Measurements from ENCODE around the gene TMEM232. TPM values are rescaled to one million over a fixed set of nuclear protein-coding genes. Genes with fewer than 3 reads are reported as not detected.
A peak's percentile ranks its signal among the peaks of the same experiment; 100 is the strongest.

Gene TMEM232
- total RNA-seq, 1 donor from 2014 or later: 6.9 TPM

DNA sequence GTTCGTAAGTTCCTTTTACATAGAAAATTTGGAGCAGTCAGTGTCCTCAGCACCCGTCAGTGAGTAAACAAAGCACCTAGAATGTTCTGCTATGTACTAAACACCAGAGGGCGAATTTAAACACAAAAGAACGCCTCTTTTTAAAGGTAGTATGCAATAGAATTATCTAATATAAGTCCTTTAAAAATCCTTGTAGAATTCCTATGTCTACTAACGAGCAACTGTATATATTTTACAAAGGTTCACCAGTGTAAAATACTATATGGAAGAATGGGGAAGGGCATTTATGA, 499 bp upstream of the TMEM232 start:
- DNase-seq (ENCODE audit: extremely low spot score, unreplicated experiment): no peak
- Mint-ChIP-seq H3K4me3 (peak overlapping the region; percentile 91), H3K27ac (peak overlapping the region; percentile 71)

DNA sequence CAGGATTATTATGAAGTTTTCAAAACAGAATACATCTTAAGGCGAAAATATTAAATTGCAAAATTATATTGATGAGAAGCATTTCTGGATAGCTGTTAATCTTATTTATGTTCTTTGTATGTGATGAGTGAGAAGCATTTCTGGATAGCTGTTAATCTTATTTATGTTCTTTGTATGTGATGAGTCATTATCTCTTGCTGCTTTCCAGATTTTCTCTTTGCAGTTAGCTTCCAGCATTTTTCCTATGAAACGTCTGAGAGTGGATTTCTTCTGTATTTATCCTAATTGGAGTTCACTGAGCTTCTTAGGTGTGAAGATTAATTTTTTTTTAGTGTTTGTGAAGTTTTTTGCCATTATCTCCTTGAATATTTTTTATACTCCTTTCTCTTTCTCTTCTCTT, 8.2 kb downstream of the TMEM232 start:
- no peaks in the 10 kb centered on the region for H3K27me3 Mint-ChIP-seq
- no peak overlapping the region for H3K27ac Mint-ChIP-seq
- TF ChIP-seq, protein P1, sequence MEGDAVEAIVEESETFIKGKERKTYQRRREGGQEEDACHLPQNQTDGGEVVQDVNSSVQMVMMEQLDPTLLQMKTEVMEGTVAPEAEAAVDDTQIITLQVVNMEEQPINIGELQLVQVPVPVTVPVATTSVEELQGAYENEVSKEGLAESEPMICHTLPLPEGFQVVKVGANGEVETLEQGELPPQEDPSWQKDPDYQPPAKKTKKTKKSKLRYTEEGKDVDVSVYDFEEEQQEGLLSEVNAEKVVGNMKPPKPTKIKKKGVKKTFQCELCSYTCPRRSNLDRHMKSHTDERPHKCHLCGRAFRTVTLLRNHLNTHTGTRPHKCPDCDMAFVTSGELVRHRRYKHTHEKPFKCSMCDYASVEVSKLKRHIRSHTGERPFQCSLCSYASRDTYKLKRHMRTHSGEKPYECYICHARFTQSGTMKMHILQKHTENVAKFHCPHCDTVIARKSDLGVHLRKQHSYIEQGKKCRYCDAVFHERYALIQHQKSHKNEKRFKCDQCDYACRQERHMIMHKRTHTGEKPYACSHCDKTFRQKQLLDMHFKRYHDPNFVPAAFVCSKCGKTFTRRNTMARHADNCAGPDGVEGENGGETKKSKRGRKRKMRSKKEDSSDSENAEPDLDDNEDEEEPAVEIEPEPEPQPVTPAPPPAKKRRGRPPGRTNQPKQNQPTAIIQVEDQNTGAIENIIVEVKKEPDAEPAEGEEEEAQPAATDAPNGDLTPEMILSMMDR (conservative IDR thresholded peaks at IDR 0.05): no peak
- H3K9me3 Mint-ChIP-seq: no peaks in the 10 kb centered on the region
- no peaks in the 10 kb centered on the region for H3K36me3 Mint-ChIP-seq
- no peaks in the 10 kb centered on the region for H3K4me1 Mint-ChIP-seq (ENCODE audit: unreplicated experiment)
- no peak overlapping the region for H3K4me3 Mint-ChIP-seq
- no peak for DNase-seq (ENCODE audit: extremely low spot score, unreplicated experiment)

More for the DNA sequence above, 499 bp upstream of the TMEM232 start:
- Mint-ChIP-seq H3K9me3 (no peaks in the 10 kb centered on the region), H3K36me3 (no peaks in the 10 kb centered on the region), H3K4me1 (ENCODE audit: unreplicated experiment) (no peaks in the 10 kb centered on the region), H3K27me3 (no peaks in the 10 kb centered on the region)
- TF ChIP-seq, protein P1 (conservative IDR thresholded peaks at IDR 0.05): peak; percentile 49

DNA sequence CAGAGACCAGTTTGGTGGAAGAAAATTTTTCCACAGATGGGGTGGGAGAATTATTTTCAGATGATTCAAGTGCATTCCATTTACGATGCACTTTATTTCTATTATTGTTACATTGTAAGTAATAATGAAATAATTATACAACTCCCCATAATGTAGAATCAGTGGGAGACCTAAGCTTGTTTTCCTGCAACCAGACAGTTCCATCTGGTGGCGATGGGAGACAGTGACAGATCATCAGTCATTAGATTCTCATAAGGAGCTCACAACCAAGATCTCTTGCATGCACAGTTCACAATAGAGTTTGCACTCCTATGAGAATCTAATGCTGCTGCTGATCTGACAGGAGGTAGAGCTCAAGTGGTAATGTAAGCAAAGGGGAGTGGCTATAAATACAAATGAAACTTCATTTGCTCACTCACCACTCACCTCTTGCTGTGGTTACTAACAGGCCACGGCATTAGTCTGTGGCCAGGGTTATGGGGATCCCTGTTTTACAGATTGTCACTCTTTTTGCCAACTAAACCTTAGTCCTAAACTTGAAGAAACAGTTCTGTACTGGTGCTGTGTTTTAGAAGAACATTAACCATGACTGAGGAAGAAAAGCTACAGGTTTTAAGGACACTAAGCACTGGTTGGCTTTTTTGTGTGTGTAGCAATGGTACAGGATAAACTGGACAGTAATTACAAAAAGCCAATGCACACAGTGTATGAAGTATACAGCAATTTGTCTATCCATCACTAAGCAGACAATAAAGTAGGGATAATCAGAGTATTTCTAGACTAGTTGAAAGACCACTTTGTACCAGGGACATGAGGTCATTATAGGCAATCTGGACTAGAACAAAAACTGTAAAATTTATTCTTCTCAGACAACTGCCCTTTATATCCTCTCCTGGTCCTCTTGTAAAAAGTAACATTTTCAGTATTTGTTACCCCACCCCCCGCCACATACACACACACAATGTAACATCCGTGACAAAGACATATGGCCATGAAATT, 9.9 kb downstream of the TMEM232 start:
- Mint-ChIP-seq H3K27me3 (no peaks in the 10 kb centered on the region), H3K4me3 (no peak overlapping the region), H3K9me3 (no peaks in the 10 kb centered on the region), H3K36me3 (no peaks in the 10 kb centered on the region), H3K27ac (no peak overlapping the region), H3K4me1 (ENCODE audit: unreplicated experiment) (no peaks in the 10 kb centered on the region)
- no peak for DNase-seq (ENCODE audit: extremely low spot score, unreplicated experiment)
- TF ChIP-seq, protein P1 (conservative IDR thresholded peaks at IDR 0.05): no peak

DNA sequence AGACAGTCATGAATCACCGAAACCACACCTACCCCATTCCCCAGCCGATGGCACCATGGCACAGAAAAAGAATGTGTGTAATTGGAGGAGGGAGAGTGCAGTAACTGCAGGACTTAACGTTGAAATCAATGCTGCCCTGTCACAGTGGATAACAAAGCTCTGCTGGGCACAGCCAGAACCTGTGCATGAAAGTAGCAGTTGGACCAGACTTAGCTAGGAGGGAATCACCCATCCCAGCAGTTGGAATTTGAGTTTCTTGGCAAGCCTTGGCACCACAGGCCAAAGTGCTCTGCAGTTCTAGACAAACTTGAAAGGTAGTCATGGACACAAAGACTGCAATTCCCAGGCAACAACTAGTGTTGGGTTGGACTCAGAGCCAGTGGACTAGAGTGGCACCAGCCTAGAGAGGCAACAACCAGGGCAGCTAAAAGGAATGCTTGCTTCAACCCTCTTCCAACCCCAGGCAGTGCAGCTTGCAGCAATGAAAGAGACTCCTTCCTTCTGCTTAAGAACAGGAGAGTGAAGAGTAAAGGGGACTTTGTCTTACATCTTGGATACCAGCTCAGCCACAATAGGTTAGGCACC, 19.1 kb downstream of the TMEM232 start:
- no peaks in the 10 kb centered on the region for H3K27me3 Mint-ChIP-seq
- no peak for DNase-seq (ENCODE audit: extremely low spot score, unreplicated experiment)
- H3K9me3 Mint-ChIP-seq: no peaks in the 10 kb centered on the region
- TF ChIP-seq, protein P1 (conservative IDR thresholded peaks at IDR 0.05): no peak
- no peak overlapping the region for H3K4me3 Mint-ChIP-seq
- no peaks in the 10 kb centered on the region for H3K4me1 Mint-ChIP-seq (ENCODE audit: unreplicated experiment)
- no peaks in the 10 kb centered on the region for H3K36me3 Mint-ChIP-seq
- H3K27ac Mint-ChIP-seq: no peak overlapping the region

DNA sequence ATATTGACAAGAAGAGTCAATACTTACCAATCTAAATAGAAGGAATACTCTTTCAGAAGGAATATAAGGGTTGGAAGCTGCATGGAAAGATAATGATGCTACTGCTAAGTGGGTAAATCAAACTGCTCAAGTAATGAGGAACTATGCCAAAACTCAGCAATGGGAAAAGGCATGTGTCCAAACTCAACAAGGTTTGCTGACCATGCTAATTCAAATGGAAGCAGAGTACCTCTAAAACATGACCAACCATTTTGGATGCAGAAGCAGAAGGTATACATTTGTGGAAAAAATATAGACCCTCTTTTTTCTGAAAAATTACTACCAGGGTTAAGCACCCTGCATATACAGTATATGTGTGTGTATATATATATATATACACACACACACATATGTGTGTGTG, 21.1 kb downstream of the TMEM232 start:
- no peaks in the 10 kb centered on the region for H3K9me3 Mint-ChIP-seq

More for the DNA sequence above, 21.1 kb downstream of the TMEM232 start:
- Mint-ChIP-seq H3K27me3 (no peaks in the 10 kb centered on the region), H3K27ac (no peak overlapping the region), H3K4me3 (no peak overlapping the region), H3K36me3 (no peaks in the 10 kb centered on the region), H3K4me1 (ENCODE audit: unreplicated experiment) (no peaks in the 10 kb centered on the region)
- TF ChIP-seq, protein P1 (conservative IDR thresholded peaks at IDR 0.05): no peak
- DNase-seq (ENCODE audit: extremely low spot score, unreplicated experiment): no peak

Data from type B pancreatic cell (in vitro differentiated cells).